Endodermal cell (in vitro differentiated cells): ENCODE data around the gene MARK3. TPM values are rescaled to one million over a fixed set of nuclear protein-coding genes. Genes with fewer than 3 reads are reported as not detected.
A peak's percentile ranks its signal among the peaks of the same experiment; 100 is the strongest.

Experiments
- DNase-seq: peaks from one replicate; pipeline ENCODE4 v3.0.0-alpha.2; 2017
- H3K27ac ChIP-seq: 2 replicates; pipeline ENCODE4 v1.5.1; 2013; ENCODE audit warnings: mild to moderate bottlenecking, low read depth, low read length, moderate library complexity
- H3K27me3 ChIP-seq: 2 replicates; pipeline ENCODE4 v1.6.1; 2013; ENCODE audit warnings: mild to moderate bottlenecking, low read length, moderate library complexity; ENCODE audit not compliant: insufficient read depth, control insufficient read depth, poor library complexity, severe bottlenecking
- H3K36me3 ChIP-seq: 2 replicates; pipeline ENCODE4 v1.7.0; 2013; ENCODE audit warnings: mild to moderate bottlenecking, low read length, moderate library complexity; ENCODE audit not compliant: control insufficient read depth, insufficient read depth
- H3K4me1 ChIP-seq: one replicate; pipeline ENCODE4 v1.7.0; 2013; ENCODE audit warnings: low read length; ENCODE audit not compliant: control insufficient read depth, insufficient read depth
- H3K4me3 ChIP-seq: 2 replicates; pipeline ENCODE4 v1.5.1; 2013; ENCODE audit warnings: mild to moderate bottlenecking, low read length, moderate library complexity
- H3K9ac ChIP-seq: 2 replicates; pipeline ENCODE4 v1.6.1; 2013; ENCODE audit warnings: mild to moderate bottlenecking, low read length, moderate library complexity; ENCODE audit not compliant: poor library complexity, severe bottlenecking; ENCODE audit errors: extremely low read depth
- H3K9me3 ChIP-seq: 2 replicates; pipeline ENCODE4 v1.6.1; 2013; ENCODE audit warnings: mild to moderate bottlenecking, low read length, moderate library complexity; ENCODE audit not compliant: control insufficient read depth
- H3K27ac Mint-ChIP-seq: 2 replicates; pipeline ENCODE4 v1.8.0; 2020; ENCODE audit warnings: mixed read lengths
- H3K27me3 Mint-ChIP-seq: 2 replicates; pipeline ENCODE4 v1.8.0; 2021; ENCODE audit warnings: mild to moderate bottlenecking, mixed read lengths; ENCODE audit not compliant: insufficient read depth
- H3K36me3 Mint-ChIP-seq: 2 replicates; pipeline ENCODE4 v1.8.0; 2020; ENCODE audit warnings: low read depth, mixed read lengths
- H3K4me1 Mint-ChIP-seq: 2 replicates; pipeline ENCODE4 v1.8.0; 2020; ENCODE audit warnings: mixed read lengths
- H3K4me3 Mint-ChIP-seq: 2 replicates; pipeline ENCODE4 v1.8.0; 2020; ENCODE audit warnings: mild to moderate bottlenecking, moderate library complexity, mixed read lengths
- H3K9me3 Mint-ChIP-seq: 2 replicates; pipeline ENCODE4 v1.8.0; 2020; ENCODE audit warnings: mild to moderate bottlenecking, mixed read lengths
- CTCF ChIP-seq: fragments of 200-600 bp; sonication (generic); conservative IDR thresholded peaks from 2 replicates; pipeline ENCODE4 v1.5.0; 2021; ENCODE audit warnings: antibody characterized with exemption, mild to moderate bottlenecking
- WGBS, 2 experiments: methylation state at CpG; one replicate each; pipeline versions ENCODE4 v1.1.5 to v1.1.7; 2013; ENCODE audit warnings: missing lambda C conversion rate in 2 of 2, mixed read lengths in 1 of 2; ENCODE audit not compliant: insufficient coverage in 1 of 2, insufficient read length in 1 of 2; 5-methylcytosine and 5-hydroxymethylcytosine counted together
- total RNA-seq, 2 donors: library from RNA; stranded (reverse); fragmentation: NEBNext Ultra II Directional in 1 of 2; extraction: Animal tissue kit (Norgen Biotek cat#: 25700) in 1 of 2; gene quantifications; 2 replicates in 1 of 2; 3 replicates in 1 of 2; pipeline ENCODE4 v1.2.1, GENCODE V29; 2021

Gene MARK3
- total RNA-seq, 2 donors from 2014 or later, result 95.8 to 106 TPM

GRCh38 chr14:103512701-103513611 is 127.7 kb downstream of the MARK3 start:
- peak; percentile 63 for DNase-seq
- Histone ChIP-seq H3K4me3 (no peak overlapping the region), H3K27me3 (no peaks in the 10 kb centered on the region), H3K9ac (no peak overlapping the region), H3K27ac (peak overlapping the region; percentile 38), H3K36me3 (peaks cover 31% of the 10 kb centered on the region), H3K4me1 (no peaks in the 10 kb centered on the region), H3K9me3 (no peaks in the 10 kb centered on the region)
- Mint-ChIP-seq H3K9me3 (no peaks in the 10 kb centered on the region), H3K4me3 (no peak overlapping the region), H3K4me1 (no peaks in the 10 kb centered on the region), H3K36me3 (peaks cover 41% of the 10 kb centered on the region), H3K27me3 (no peaks in the 10 kb centered on the region), H3K27ac (no peak overlapping the region)
- no peak for TF ChIP-seq CTCF
- WGBS, 2 experiments, result 92 to 97% methylated on average over 19 to 25 of the region's 25 CpGs

GRCh38 chr14:103514596-103515421 is 129.6 kb downstream of the MARK3 start:
- H3K9ac ChIP-seq, result no peak overlapping the region
- H3K4me1 Mint-ChIP-seq, result peaks cover 6% of the 10 kb centered on the region
- no peaks in the 10 kb centered on the region for H3K27me3 Mint-ChIP-seq
- no peak overlapping the region for H3K4me3 Mint-ChIP-seq
- no peak for TF ChIP-seq CTCF
- H3K27ac ChIP-seq, result no peak overlapping the region
- H3K27me3 ChIP-seq, result no peaks in the 10 kb centered on the region
- H3K9me3 Mint-ChIP-seq, result no peaks in the 10 kb centered on the region
- H3K9me3 ChIP-seq, result no peaks in the 10 kb centered on the region
- 92% methylated on average over 11 to 18 of the region's 18 CpGs for whole genome bisulfite sequencing, 2 experiments
- H3K36me3 Mint-ChIP-seq, result peaks cover 36% of the 10 kb centered on the region
- peaks cover 3% of the 10 kb centered on the region for H3K4me1 ChIP-seq
- no peak overlapping the region for H3K4me3 ChIP-seq
- peak; percentile 44 for DNase-seq
- peaks cover 27% of the 10 kb centered on the region for H3K36me3 ChIP-seq
- no peak overlapping the region for H3K27ac Mint-ChIP-seq

DNA sequence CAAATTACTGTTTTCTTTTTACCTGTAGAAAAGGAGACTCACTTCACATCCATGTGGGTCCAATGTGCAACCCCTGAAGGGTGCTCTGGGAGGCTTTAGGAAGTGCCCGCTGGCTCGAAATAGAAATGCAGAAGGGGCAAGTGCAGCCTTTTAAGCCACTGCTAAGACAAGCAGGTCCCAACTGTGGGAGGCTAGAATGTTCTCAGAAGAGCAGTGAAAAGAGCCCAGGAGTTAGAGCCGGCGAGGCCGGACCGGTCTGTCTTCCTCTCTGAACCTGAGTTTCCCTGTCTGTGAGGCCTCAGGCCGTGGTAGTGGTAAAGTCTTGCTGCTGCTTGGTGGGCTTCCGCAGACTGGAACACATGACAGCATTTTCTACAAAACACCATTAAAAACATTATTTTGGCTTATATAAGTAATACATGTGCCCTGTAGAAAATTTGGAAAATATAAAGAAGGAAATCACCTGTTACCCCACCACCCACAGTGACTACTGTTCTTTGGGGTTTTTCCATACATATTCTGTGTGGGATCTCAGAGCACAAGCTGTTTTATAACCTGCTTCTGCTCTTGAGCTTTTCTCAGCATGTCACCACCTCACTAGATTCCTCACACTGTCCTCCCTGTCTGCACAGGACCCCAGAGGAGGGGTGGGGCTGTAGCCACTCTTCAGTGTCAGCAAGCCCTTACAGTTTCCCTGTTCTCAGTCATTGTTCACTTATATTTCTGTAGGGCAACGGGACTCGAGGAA is 131.4 kb downstream of the MARK3 start:
- peak overlapping the region; percentile 44 for H3K27ac Mint-ChIP-seq
- peaks cover 8% of the 10 kb centered on the region for H3K4me1 Mint-ChIP-seq
- H3K27ac ChIP-seq, result peak overlapping the region; percentile 87
- peaks cover 19% of the 10 kb centered on the region for H3K36me3 ChIP-seq
- no peaks in the 10 kb centered on the region for H3K9me3 Mint-ChIP-seq
- H3K4me3 Mint-ChIP-seq, result no peak overlapping the region
- H3K36me3 Mint-ChIP-seq, result peaks cover 22% of the 10 kb centered on the region
- H3K4me3 ChIP-seq, result no peak overlapping the region
- no peaks in the 10 kb centered on the region for H3K9me3 ChIP-seq
- H3K4me1 ChIP-seq, result peaks cover 11% of the 10 kb centered on the region
- peak; percentile 38 for DNase-seq
- H3K27me3 ChIP-seq, result no peaks in the 10 kb centered on the region
- 70 to 90% methylated on average over 4 to 10 of the region's 10 CpGs for WGBS, 2 experiments
- no peaks in the 10 kb centered on the region for H3K27me3 Mint-ChIP-seq
- H3K9ac ChIP-seq, result no peak overlapping the region
- no peak for TF ChIP-seq CTCF
